Astrocyte (in vitro differentiated cells and primary cell): ENCODE measurements around the gene MRRF. TPM values are rescaled to one million over a fixed set of nuclear protein-coding genes. Genes with fewer than 3 reads are reported as not detected.

ENCODE experiments used
- DNase-seq: peaks from one replicate; pipeline ENCODE4 v3.0.0-alpha.2; 2010; ENCODE audit warnings: low read depth
- FAIRE-seq: peaks from 2 replicates; lab custom pipeline; 2011; peaks lifted over from hg19 to GRCh38; lab: Jason Lieb, UNC
- H2AFZ ChIP-seq: 2 replicates; pipeline ENCODE4 v1.6.0; 2012; ENCODE audit warnings: low read depth, low read length, inconsistent platforms
- H3K27ac ChIP-seq: 2 replicates; pipeline ENCODE4 v1.5.1; 2011; ENCODE audit warnings: low read depth, low read length, inconsistent platforms
- H3K27me3 ChIP-seq: 2 replicates; pipeline ENCODE4 v1.6.0; 2011; ENCODE audit warnings: low read length, inconsistent platforms; ENCODE audit not compliant: insufficient read depth
- H3K36me3 ChIP-seq: 2 replicates; pipeline ENCODE4 v1.5.1; 2011; ENCODE audit warnings: low read length, inconsistent platforms; ENCODE audit not compliant: insufficient read depth
- H3K4me1 ChIP-seq: 2 replicates; pipeline ENCODE4 v1.5.1; 2011; ENCODE audit warnings: low read length, inconsistent platforms; ENCODE audit not compliant: insufficient read depth
- H3K4me2 ChIP-seq: 2 replicates; pipeline ENCODE4 v1.6.0; 2012; ENCODE audit warnings: low read length, inconsistent platforms
- H3K4me3 ChIP-seq: 2 replicates; pipeline ENCODE4 v1.5.1; 2011; ENCODE audit warnings: low read depth, mild to moderate bottlenecking, low read length, inconsistent platforms; ENCODE audit not compliant: insufficient read depth
- H3K79me2 ChIP-seq: 2 replicates; pipeline ENCODE4 v1.6.0; 2012; ENCODE audit warnings: mild to moderate bottlenecking, low read length, inconsistent platforms; ENCODE audit not compliant: insufficient read depth
- H3K9ac ChIP-seq: 2 replicates; pipeline ENCODE4 v1.6.0; 2012; ENCODE audit warnings: mild to moderate bottlenecking, low read length, inconsistent platforms
- H3K9me3 ChIP-seq: 2 replicates; pipeline ENCODE4 v1.5.1; 2012; ENCODE audit warnings: low read depth, mild to moderate bottlenecking, low read length, inconsistent platforms; ENCODE audit not compliant: insufficient read depth
- H4K20me1 ChIP-seq: 2 replicates; pipeline ENCODE4 v1.6.0; 2012; ENCODE audit warnings: low read length, inconsistent platforms; ENCODE audit not compliant: insufficient read depth
- H3K27ac Mint-ChIP-seq: one replicate; pipeline ENCODE4 v1.8.0; 2021; ENCODE audit warnings: mild to moderate bottlenecking, mixed read lengths; ENCODE audit not compliant: unreplicated experiment
- H3K27me3 Mint-ChIP-seq: one replicate; pipeline ENCODE4 v1.8.0; 2021; ENCODE audit warnings: low read depth, mixed read lengths; ENCODE audit not compliant: unreplicated experiment
- H3K36me3 Mint-ChIP-seq: one replicate; pipeline ENCODE4 v1.8.0; 2021; ENCODE audit warnings: low read depth, mixed read lengths; ENCODE audit not compliant: unreplicated experiment
- H3K4me1 Mint-ChIP-seq: one replicate; pipeline ENCODE4 v1.8.0; 2021; ENCODE audit warnings: low read depth, mixed read lengths; ENCODE audit not compliant: unreplicated experiment
- H3K4me3 Mint-ChIP-seq: one replicate; pipeline ENCODE4 v1.8.0; 2021; ENCODE audit warnings: mild to moderate bottlenecking, moderate library complexity, mixed read lengths; ENCODE audit not compliant: unreplicated experiment
- H3K9me3 Mint-ChIP-seq: one replicate; pipeline ENCODE4 v1.8.0; 2021; ENCODE audit warnings: mild to moderate bottlenecking, mixed read lengths; ENCODE audit not compliant: unreplicated experiment
- CTCF ChIP-seq: IDR thresholded peaks from 2 replicates; pipeline ENCODE4 v1.5.1; 2011; ENCODE audit warnings: low read depth, mild to moderate bottlenecking, inconsistent platforms, low read length, moderate library complexity; ENCODE audit not compliant: insufficient read depth
- EZH2 ChIP-seq: IDR thresholded peaks from 2 replicates; pipeline ENCODE4 v1.6.1; 2012; ENCODE audit warnings: mild to moderate bottlenecking, low read length, inconsistent platforms; ENCODE audit not compliant: insufficient read depth
- total RNA-seq: library from RNA; stranded (reverse); gene quantifications from 2 replicates; pipeline ENCODE4 v1.2.1, GENCODE V29; 2021

MRRF gene
- total RNA-seq, 1 donor from 2014 or later: 24.0 TPM

GRCh38 chr9:122262073-122262472 is 2.6 kb upstream of the MRRF start:
- Mint-ChIP-seq H3K4me1 (peaks cover 9% of the 10 kb centered on the region), H3K27ac (no peak overlapping the region), H3K4me3 (no peak overlapping the region), H3K27me3 (no peaks in the 10 kb centered on the region), H3K36me3 (peaks cover 3% of the 10 kb centered on the region), H3K9me3 (no peaks in the 10 kb centered on the region)
- peaks cover 23% of the 10 kb centered on the region for H4K20me1 ChIP-seq
- H3K27me3 ChIP-seq: no peaks in the 10 kb centered on the region
- H3K4me3 ChIP-seq: no peak overlapping the region
- peaks cover 19% of the 10 kb centered on the region for H3K4me1 ChIP-seq
- no peak overlapping the region for H3K9ac ChIP-seq
- H3K79me2 ChIP-seq: peaks cover 57% of the 10 kb centered on the region
- DNase-seq (no peak), FAIRE-seq (no peak)
- no peak overlapping the region for H2AFZ ChIP-seq
- H3K36me3 ChIP-seq: peaks cover 12% of the 10 kb centered on the region
- no peaks in the 10 kb centered on the region for H3K9me3 ChIP-seq
- no peak overlapping the region for H3K4me2 ChIP-seq
- TF ChIP-seq EZH2 (no peak), CTCF (no peak)
- H3K27ac ChIP-seq: no peak overlapping the region

GRCh38 chr9:122263699-122264349 is 858 bp upstream of the MRRF start:
- Mint-ChIP-seq H3K27me3 (no peaks in the 10 kb centered on the region), H3K4me1 (peaks cover 9% of the 10 kb centered on the region), H3K27ac (peak overlapping the region; percentile 100), H3K36me3 (peaks cover 2% of the 10 kb centered on the region), H3K4me3 (peak overlapping the region; percentile 99), H3K9me3 (no peaks in the 10 kb centered on the region)
- FAIRE-seq (no peak), DNase-seq (peak; percentile 12)
- Histone ChIP-seq H3K79me2 (peaks cover 70% of the 10 kb centered on the region), H3K9ac (peak overlapping the region; percentile 97), H3K9me3 (no peaks in the 10 kb centered on the region), H3K4me2 (peak overlapping the region; percentile 92), H4K20me1 (peaks cover 23% of the 10 kb centered on the region), H3K4me1 (peaks cover 19% of the 10 kb centered on the region), H3K27ac (peak overlapping the region; percentile 97), H3K4me3 (peak overlapping the region; percentile 99), H3K36me3 (peaks cover 9% of the 10 kb centered on the region), H2AFZ (peak overlapping the region; percentile 98), H3K27me3 (no peaks in the 10 kb centered on the region)
- no peak for TF ChIP-seq CTCF
- no peak for TF ChIP-seq EZH2
